Measurements from ENCODE around the gene IL3RA.

GRCh38 chrX:1427756-1428155 lies 91.2 kb downstream of the IL3RA start:
- TF ChIP-seq CTCF (conservative IDR thresholded peaks at IDR 0.05; ENCODE audit: low read length), result no peak
- TF ChIP-seq EZH2phosphoT487 (IDR thresholded peaks at IDR 0.05; ENCODE audit: borderline replicate concordance, low read depth, low read length), result no peak

Measured in OCI-LY7 (cell line).